ENCODE measurements around the gene THSD7A.
"Not testable (repeated sequence)": the region's sequence is repeated elsewhere in the genome, so short reads cannot be mapped to it uniquely, and the experiment has no call there.

THSD7A gene

GRCh38 chr7:11576310-11576709 lies 255.7 kb downstream of the THSD7A start:
- DNase-seq (ENCODE audit: low read depth), result no peak

DNA sequence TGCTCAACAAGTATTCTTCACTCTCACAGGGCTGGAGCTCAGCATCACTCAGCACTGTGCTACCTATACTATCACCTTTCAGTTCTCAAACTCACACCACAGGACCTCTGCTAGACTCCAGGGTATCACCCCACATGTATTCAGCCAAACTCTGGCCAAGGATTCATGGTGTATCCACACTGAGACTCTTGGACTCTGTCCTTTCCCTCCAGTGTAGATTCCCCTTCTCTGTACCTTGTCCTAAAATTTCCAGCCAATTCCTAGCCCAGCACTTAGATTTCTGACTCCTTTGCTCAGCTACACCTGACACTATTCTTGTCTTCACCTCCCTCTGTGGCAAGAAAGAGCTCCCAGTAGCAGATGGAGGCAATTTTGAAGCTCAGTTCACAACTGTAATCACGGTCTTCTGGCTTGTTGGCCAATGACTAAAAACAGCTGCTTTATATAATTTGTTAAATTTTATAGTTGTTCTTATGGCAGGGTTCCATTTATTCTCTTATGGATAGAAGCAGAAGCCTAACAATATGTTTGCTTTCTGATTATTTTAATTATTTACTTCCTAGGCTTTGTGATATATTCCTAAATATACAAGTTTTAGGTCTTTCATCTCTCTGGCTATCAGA lies 258.8 kb downstream of the THSD7A start:
- no peak for DNase-seq (ENCODE audit: low read depth)

DNA sequence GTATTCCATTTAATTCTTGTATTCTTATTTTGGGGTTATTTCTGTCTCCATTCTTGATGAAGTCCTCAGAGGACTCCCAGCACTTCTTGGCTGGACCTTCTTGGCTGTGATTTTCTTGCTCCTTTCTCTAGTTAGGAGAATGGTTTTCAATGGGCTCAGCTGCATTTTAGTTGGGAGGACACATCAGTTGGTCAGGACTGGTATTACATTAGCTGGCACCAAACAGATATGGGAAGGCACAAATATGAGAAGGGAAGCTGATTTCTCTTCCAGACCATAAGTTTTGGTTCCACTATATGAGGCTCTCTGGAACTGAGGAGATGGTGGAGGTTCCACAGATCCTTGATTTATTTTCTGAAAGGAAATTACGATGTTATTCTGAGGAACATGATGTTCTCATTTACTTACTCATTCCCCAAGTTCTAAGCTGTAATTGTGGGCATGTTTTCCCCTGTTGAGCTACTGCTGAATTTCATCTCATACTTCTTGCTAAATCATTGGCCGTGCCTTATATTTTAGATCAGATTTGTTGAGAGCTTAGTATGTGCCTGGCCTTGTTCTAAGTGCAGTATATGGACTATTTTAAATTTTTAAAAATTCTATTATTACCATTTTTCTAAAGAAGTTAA lies 261.0 kb downstream of the THSD7A start:
- DNase-seq (ENCODE audit: low read depth), result no peak

- DNase-seq (ENCODE audit: low read depth), result no peak
Observed at GRCh38 chr7:11570205-11570604, 261.8 kb downstream of the THSD7A start.

- DNase-seq (ENCODE audit: low read depth), result no peak
Observed at GRCh38 chr7:11567571-11567970, 264.4 kb downstream of the THSD7A start.

GRCh38 chr7:11557627-11558026 lies 274.4 kb downstream of the THSD7A start:
- no peak for DNase-seq (ENCODE audit: low read depth)

DNA sequence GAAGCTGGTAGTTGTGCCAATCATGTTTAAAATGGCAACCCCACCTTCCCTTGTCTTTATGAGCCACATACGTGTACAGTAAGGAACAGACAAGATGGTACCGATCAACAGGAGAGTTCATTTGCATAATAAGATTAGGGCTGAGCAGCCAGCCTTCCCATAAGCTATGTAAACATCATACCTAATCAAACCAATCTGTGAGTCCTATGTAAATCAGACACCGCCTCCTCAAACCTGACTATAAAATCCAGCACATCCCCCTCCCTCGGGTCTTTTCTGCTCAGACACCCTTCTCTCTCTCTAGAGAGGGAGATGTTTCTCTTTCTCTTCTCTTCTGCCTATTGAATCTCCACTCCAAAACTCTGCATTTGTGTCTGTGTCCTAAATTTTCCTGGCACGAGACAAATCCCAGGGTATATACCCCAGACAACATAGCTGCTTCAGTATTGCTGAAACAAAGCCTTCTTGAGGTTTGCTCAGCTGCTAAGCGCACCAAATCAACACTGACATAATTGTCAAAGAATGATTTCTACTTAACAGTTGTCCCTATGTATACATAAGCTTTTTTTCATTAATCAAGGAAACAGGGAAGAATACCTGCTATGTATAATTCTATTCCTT lies 279.2 kb downstream of the THSD7A start:
- DNase-seq (ENCODE audit: low read depth), result no peak

DNA sequence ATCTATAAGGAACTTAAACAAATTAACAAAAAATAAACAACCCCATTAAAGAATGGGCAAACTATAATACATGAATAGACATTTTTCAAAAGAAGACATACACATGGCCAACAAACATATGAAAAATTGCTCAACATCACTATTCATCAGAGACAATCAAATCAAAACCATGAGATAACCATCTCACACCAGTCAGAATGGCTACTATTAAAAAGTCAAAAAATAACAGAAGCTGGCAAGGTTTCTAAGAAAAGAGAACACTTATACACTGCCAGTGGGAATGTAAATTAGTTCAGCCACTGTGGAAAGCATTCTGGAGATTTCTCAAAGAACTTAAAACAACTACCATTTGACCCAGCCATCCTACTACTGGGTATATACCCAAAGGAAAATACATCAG lies 280.5 kb downstream of the THSD7A start:
- DNase-seq (ENCODE audit: low read depth), result no peak

- DNase-seq (ENCODE audit: low read depth), result no peak
Observed at GRCh38 chr7:11548532-11548931, 283.5 kb downstream of the THSD7A start.

DNA sequence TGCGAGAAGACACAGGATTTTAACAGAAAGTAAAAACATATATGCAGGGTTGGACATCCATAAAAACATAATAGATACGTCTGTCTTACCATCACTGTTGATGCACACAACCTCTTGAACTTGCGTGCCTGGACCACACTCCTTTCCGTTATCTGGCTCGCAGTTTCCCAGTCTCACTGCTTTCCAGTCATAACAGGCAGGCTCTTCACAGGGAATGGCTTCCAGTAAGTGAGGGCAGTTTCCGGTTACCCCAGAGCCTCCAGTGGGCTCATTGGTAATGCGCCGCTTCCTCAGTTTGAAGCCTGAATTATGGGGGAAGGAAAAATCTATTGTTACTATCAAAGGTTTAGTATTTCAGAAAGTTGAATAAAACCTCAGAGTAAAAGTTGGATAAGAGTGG lies 290.7 kb downstream of the THSD7A start:
- no peak for DNase-seq (ENCODE audit: low read depth)

DNA sequence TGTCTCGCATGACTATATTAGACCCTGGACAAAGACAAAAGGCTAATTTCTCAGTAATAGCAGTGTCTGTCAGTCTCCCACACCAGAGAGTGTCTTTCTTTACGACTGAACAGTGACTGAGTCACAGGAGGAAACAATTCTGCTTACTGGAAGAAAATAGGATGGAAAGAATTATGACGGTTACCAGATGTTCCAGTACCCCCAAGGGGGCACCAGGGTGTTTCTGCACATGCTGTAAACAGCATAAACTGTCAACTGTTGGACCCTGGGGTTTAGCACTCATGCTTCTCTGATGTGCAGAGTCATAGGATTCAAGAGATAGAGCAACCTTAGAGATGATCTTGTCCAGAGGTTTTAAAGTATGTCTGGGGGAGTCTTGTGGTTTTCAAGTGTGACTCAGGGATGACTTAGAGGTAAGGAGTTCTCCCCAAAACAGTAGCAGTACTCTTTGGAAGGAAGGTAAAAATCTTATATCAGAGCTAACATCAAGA lies 291.7 kb downstream of the THSD7A start:
- no peak for DNase-seq (ENCODE audit: low read depth)

DNA sequence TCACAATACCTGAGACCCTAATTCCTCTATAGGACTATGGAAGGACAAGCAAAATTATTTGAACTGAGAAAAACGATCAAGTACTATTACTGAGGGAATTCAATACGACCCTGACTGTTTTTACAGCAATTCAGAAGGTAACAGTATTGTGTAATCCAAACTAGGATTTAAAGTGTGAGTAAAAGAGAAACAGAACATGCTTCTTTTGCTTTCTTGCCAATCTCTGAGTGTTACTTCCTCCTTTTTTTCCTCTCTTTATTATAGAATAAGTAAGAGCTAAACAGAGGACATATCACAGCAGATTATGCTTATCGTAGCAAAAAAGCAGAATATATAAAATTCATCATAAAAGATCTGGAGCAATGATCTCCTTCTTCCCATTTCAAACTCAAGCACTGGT lies 292.1 kb downstream of the THSD7A start:
- no peak for DNase-seq (ENCODE audit: low read depth)

DNA sequence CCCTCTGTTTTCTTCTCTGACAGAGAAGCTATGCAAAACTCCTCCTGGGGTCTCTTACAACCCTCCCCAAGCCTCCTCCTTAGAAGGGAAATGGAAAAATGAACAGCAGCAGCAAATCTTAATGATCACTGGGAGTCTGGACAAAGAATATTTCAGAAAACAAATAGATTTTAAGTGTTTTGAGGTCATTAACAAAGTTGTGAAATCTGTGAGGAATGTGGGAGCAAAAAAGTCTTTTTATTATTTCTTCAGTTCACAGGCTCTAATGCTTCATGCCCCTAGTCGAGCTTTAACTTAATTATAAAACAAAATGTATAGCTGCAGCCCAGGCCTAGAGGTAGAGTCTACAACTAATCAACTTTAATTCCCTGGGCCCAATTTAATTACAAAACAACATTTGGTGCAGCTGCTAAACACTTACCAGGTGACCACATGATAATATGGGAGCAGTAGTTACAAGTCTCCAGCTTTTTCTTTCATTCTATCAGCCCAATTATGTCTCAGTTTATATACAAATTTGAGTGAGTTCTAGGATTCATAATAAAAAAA lies 293.2 kb downstream of the THSD7A start:
- DNase-seq (ENCODE audit: low read depth), result no peak

- DNase-seq (ENCODE audit: low read depth), result no peak
Observed at GRCh38 chr7:11533229-11533820, 298.7 kb downstream of the THSD7A start.

GRCh38 chr7:11529382-11529781 lies 302.6 kb downstream of the THSD7A start:
- no peak for DNase-seq (ENCODE audit: low read depth)

DNA sequence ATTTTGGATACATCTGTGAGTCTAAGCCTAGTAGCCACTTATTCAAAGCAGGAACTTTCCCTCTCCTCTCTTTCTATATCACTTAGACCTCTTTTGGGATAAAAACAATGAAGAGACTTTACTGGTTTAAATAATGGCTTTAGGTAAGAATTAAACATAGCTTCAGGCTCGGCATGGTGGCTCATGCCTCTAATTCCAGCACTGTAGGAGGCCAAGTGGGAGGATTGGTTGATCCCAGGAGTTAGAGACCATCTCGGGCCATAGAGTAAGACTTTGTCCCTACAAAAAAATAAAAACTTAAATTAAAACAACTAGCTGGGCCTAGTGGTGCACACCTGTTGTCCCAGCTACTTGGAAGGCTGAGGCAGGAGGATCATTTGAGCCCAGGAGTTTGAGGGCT lies 304.3 kb downstream of the THSD7A start:
- DNase-seq (ENCODE audit: low read depth), result no peak

DNA sequence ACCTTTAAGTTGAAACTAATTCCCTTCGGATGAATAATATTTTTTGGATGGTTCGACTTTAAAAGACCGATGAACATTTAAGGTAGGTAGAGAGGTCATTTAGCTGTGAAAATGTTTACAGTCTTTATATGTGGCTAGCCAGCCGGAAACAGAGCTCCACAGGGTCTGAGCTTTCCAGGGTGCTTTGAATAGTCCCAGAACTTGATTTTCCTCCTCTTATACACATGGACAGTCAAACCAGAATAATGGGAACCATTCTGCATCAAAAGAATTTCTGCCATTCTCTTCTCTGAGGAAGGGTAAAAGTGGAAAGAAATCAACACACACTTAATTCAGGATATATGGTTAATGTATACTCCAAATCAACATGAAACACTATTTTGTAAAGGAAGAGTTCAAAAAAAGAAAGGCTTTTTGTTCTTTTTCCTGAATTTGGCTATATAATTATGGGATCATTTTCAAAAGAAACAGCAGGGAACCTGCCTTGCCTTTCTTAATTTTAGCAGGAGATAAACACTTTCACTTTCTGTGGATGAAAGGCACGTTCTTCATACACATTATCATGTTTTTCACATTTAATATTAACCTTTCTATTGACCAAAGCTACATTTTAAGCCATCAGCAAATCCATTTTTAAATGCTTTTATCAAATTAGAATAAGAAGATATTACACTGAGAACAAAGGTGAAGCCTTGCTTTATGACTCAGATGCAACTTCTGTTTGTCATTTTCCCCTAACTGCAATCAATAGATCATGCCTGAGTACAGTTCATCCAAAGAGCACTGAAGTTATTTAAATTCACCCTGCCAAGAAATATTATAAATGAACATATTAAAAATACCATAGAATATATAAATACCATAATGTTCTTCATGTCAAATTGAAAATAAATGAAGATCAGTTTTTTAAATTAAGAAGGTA lies 307.3 kb downstream of the THSD7A start:
- no peak for DNase-seq (ENCODE audit: low read depth)

GRCh38 chr7:11521964-11522499 lies 310.0 kb downstream of the THSD7A start:
- not testable (repeated sequence) for DNase-seq (ENCODE audit: low read depth)

- no peak for DNase-seq (ENCODE audit: low read depth)
Observed at GRCh38 chr7:11517853-11518252, 314.1 kb downstream of the THSD7A start.

DNA sequence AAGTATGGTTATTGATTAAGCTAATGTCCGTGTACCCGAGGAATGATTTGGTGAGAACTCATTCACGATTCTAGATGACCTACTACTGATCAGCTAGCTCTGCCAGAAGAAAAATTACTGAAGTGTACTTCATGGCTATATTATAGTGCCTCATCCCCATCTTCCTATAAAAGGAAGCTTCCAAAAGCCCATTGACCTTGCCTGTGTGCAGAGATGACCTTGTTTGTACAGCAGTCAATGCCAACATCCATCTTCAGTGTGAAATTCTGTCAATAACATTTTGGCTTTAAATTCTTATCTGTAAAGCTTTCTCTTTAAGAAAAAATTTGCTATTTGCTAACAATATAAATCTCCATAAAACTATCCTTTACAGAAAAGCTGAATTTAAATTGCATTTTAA lies 315.7 kb downstream of the THSD7A start:
- DNase-seq (ENCODE audit: low read depth), result no peak

- no peak for DNase-seq (ENCODE audit: low read depth)
Observed at GRCh38 chr7:11513460-11513859, 318.5 kb downstream of the THSD7A start.
